ENCODE measurements around the gene TRPV4.

The TRPV4 gene

DNA sequence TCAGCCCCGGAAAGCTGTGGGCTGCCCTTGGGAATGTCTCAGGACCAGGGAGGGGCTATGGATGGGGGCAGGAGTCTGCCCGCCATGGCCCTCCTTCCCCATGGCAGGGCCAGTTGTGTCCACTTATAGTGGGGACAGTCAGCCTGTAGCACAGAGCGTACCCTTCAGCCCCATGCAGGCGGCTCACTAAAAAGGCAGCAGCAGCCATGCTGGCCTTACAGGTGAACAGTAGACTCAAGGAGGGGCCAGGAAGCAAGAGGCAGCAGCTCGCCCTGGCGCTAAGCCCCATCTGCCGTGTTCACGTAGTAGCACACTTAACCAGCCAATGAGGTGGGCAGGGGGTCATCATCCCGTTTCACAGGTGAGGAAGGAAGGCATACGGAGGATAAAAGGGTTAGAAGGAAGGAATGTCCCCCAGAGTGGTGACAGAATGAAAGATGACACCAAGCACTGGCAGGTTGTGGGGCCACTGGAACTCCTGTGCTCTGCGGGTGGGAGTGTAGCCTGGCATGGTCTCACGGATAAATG, 66.9 kb downstream of the TRPV4 start:
- no peak for ATAC-seq (ENCODE audit: low read depth)
- Mint-ChIP-seq H3K27ac (no peak overlapping the region), H3K9me3 (no peaks in the 10 kb centered on the region), H3K4me1 (no peaks in the 10 kb centered on the region), H3K4me3 (no peak overlapping the region), H3K36me3 (no peaks in the 10 kb centered on the region), H3K27me3 (peaks cover 2% of the 10 kb centered on the region)
- DNase-seq (ENCODE audit: low spot score in 2 of 2) = no peak

DNA sequence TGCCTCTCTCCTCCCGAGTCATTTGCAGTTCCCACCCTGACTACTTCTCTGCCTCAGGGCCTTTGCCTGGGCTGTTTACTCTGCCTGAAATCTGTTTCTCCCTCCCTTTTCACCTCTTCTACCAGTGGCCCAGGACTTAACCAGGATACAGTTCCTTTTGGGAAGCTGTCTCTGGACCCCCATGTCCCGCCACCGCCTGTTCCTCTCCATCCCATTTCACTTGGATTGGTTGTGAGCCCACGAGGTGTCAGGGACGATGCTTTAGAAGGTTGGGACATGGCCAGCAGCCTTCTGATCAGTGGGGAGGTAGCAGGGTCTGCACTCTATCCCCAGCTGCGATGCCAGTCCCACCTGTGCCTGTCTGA, 67.8 kb downstream of the TRPV4 start:
- H3K36me3 Mint-ChIP-seq = no peaks in the 10 kb centered on the region
- peaks cover 2% of the 10 kb centered on the region for H3K27me3 Mint-ChIP-seq
- ATAC-seq (ENCODE audit: low read depth) (no peak), DNase-seq (ENCODE audit: low spot score in 2 of 2) (no peak)
- H3K4me3 Mint-ChIP-seq = no peak overlapping the region
- H3K9me3 Mint-ChIP-seq = no peaks in the 10 kb centered on the region
- H3K27ac Mint-ChIP-seq = no peak overlapping the region
- H3K4me1 Mint-ChIP-seq = no peaks in the 10 kb centered on the region

DNA sequence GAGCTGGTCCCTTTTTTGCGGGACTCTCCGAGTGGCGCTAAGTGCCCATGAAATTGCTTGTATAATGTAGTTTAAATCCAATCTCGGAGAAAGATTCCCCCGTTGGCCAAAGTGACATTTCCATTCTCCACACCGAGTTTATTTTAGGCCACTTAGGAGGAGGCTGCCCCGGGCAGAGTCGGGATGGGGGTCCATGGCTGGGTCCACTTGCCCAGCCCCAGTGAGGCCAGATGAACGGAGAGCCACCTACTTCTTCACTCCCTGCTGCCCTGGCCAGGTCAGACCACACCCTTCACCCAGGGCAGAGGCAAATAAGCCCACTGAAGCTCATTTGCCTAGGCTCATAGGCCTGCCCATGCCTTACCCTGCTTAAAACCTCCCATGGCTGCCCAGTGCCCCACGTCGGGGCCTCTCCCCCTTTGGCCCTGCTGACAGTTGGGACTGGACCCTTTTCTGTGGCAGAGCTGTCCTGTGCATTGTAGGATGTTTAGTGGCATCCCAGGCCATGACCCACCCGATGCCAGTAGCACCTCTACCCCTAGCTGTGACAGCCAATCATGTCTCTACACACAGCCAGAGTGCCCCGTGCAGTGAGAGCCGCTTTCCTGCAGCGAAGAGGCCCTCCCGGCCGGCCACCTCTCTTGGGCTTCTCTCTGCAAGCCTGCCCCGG, 68.3 kb downstream of the TRPV4 start:
- no peak overlapping the region for H3K4me3 Mint-ChIP-seq
- no peaks in the 10 kb centered on the region for H3K9me3 Mint-ChIP-seq
- DNase-seq (ENCODE audit: low spot score in 2 of 2) (no peak), ATAC-seq (ENCODE audit: low read depth) (no peak)
- H3K4me1 Mint-ChIP-seq = no peaks in the 10 kb centered on the region
- peaks cover 4% of the 10 kb centered on the region for H3K27me3 Mint-ChIP-seq
- no peaks in the 10 kb centered on the region for H3K36me3 Mint-ChIP-seq
- H3K27ac Mint-ChIP-seq = no peak overlapping the region

DNA sequence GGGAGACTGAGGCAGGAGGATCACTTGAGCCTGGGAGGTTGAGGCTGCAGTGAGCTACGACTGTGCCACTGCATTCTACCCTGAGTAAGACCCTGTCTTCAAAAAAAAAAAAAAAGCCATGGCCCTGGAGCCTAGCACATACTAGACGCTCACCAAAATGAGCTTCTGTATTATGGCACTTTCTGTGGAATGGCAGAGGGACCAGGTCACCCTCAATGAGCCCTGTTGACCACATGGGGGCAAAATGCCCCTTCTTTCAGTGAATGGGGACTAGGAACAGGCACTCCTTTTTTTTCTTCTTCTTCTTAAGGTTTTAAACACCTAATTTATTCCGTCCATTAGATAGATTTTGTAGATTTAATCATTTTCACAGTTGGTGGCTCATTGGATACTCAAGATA, 69.1 kb downstream of the TRPV4 start:
- peaks cover 8% of the 10 kb centered on the region for H3K27me3 Mint-ChIP-seq
- no peak overlapping the region for H3K27ac Mint-ChIP-seq
- H3K36me3 Mint-ChIP-seq = no peaks in the 10 kb centered on the region
- no peak overlapping the region for H3K4me3 Mint-ChIP-seq
- no peak for ATAC-seq (ENCODE audit: low read depth)
- H3K9me3 Mint-ChIP-seq = no peaks in the 10 kb centered on the region
- DNase-seq (ENCODE audit: low spot score in 2 of 2) = no peak
- H3K4me1 Mint-ChIP-seq = no peaks in the 10 kb centered on the region

DNA sequence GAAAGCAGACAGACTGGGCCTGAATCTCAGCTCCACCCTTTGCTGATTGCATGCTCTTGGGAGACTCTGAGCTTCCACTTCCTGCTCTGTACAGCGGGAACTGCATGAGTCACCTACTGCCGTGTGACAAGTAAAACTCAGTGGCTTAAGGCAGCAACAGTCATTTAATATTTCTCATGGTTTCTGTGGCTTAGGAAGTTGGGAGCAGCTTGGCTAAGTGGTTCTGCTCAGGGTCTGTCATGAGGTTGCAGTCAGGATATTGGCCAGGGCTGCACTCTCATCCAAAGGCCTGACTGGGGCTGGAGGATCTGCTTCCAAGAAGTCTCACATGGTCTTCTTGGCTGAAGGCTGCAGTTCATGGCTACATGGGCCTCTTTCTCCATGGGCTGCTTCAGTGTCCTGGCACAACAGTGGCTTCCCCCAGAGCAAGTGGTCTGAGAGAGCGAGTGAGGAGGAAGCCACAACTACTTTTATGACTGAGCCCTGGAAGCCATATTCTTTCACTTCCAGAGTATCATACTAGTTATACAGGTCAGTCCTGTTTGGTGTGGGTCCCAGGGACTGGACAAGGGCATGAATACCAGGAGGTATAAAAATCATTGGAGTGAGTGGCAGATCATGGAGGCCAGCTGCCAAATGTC, 69.9 kb downstream of the TRPV4 start:
- no peak for ATAC-seq (ENCODE audit: low read depth)
- H3K36me3 Mint-ChIP-seq = no peaks in the 10 kb centered on the region
- no peak overlapping the region for H3K4me3 Mint-ChIP-seq
- H3K27me3 Mint-ChIP-seq = peaks cover 8% of the 10 kb centered on the region
- no peaks in the 10 kb centered on the region for H3K4me1 Mint-ChIP-seq
- H3K27ac Mint-ChIP-seq = no peak overlapping the region
- DNase-seq (ENCODE audit: low spot score in 2 of 2) = no peak
- no peaks in the 10 kb centered on the region for H3K9me3 Mint-ChIP-seq

DNA sequence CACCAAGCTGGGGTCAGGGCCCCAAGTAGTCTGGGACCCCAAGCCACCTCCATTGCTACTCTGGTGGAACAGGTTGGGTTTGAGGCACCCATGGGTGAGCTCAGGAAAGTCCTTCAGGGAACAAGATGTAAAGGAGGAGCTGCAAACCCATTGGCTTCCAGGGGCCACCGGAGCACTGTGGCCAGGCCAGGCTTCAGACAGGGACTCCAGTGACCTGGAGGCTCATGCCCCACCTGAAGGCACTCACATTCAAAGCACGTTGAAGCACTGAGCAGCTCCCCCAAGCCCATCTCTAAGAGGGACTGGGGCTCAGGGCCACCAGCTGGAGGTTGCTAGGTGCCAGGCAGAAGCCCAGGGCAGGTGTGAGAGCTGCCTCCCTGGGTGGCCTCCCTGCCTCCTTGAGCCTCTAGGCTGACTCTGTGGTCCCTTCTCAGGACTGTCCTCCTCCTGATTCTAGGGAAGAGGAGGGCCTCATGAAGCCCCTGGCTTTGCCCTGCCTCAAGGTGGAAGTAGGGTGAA, 70.5 kb downstream of the TRPV4 start:
- Mint-ChIP-seq H3K4me3 (no peak overlapping the region), H3K27me3 (peaks cover 11% of the 10 kb centered on the region), H3K36me3 (peaks cover under 1% of the 10 kb centered on the region), H3K4me1 (no peaks in the 10 kb centered on the region), H3K9me3 (no peaks in the 10 kb centered on the region), H3K27ac (no peak overlapping the region)
- DNase-seq (ENCODE audit: low spot score in 2 of 2) (no peak), ATAC-seq (ENCODE audit: low read depth) (no peak)

DNA sequence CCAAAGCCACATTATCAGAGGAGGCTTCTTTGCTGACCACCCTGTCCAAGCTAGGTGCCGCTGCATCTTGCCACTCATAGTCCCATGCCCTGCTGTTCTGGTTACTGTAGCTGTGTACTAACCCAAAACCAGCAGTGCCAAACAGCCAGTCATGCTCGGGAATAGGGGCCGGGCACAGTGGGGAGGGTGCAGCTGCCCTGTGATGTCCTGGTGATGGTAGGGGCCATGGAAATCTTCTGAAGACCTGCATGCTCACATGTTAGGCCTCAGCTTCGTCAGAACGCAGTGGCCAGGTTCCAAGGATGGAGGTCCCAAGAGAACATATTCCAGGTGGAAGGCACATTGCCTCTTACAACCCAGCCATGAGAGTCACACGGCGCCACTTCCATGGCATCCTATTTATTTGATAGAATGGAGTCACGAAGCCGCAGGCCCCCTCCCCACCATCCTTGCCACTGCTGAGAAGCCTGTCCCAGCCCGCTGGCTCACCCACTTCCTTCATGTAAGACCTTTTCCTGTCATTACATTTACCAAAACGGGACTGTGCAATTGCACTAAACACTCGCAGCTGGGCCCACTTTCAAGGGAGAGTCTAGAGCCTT, 71.0 kb downstream of the TRPV4 start:
- ATAC-seq (ENCODE audit: low read depth) = no peak
- peaks cover 12% of the 10 kb centered on the region for H3K27me3 Mint-ChIP-seq

DNA sequence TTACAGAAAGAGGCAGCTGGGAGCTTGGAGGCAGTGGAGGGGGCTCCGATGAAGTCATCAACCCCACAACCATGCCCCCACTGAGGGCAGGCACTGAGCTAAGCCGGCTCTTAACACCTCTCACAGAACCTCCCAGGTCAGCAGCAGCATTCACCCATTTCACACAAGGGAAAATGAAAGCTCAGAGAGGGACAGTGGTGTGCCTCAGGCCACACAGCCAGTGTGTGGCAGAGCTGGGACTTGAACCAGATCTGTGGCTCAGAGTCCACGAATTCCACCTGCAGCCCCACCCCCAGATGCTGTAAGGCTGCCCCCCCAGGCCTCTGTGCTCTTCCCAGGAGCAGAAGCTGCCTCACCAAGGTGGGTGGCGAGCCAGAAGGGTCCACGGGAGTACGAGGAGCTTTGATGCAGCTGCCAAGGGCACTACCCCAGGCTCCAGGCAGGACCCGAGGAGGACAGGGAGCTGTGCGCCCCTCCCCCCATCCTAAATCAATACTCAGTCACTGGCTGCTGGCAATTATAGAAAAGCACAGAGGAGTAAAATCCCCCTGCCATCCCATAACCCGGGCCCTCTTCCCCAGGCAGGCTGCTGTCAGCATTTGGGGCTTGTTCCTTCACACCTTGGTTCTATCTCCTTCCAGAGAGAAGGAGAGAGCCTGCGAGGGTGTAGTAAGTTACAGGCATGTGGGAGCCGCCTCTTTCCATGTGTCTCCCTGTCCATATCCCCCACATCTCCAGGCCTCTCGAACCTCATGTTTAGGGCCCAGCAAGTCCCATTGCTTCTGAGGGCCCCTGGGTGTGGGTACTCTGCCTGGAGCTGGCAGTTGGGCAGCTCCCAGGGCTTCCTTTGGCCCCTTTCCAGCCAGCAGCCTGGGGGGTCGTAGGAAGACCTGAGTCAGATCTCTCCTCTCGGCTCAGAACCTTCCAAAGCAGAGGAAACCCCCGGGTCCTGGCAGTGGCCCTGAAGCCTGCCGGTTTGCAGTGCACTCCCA, 72.0 kb downstream of the TRPV4 start:
- H3K36me3 Mint-ChIP-seq = peaks cover 8% of the 10 kb centered on the region
- ATAC-seq (ENCODE audit: low read depth) = no peak
- H3K4me1 Mint-ChIP-seq = no peaks in the 10 kb centered on the region
- DNase-seq (ENCODE audit: low spot score in 2 of 2) = no peak
- H3K27me3 Mint-ChIP-seq = peaks cover 12% of the 10 kb centered on the region
- H3K9me3 Mint-ChIP-seq = peaks cover 8% of the 10 kb centered on the region
- no peak overlapping the region for H3K27ac Mint-ChIP-seq
- no peak overlapping the region for H3K4me3 Mint-ChIP-seq

More for the DNA sequence above, 71.0 kb downstream of the TRPV4 start:
- no peaks in the 10 kb centered on the region for H3K4me1 Mint-ChIP-seq
- H3K36me3 Mint-ChIP-seq = peaks cover 3% of the 10 kb centered on the region
- peaks cover 4% of the 10 kb centered on the region for H3K9me3 Mint-ChIP-seq
- no peak overlapping the region for H3K4me3 Mint-ChIP-seq
- no peak overlapping the region for H3K27ac Mint-ChIP-seq
- no peak for DNase-seq (ENCODE audit: low spot score in 2 of 2)

DNA sequence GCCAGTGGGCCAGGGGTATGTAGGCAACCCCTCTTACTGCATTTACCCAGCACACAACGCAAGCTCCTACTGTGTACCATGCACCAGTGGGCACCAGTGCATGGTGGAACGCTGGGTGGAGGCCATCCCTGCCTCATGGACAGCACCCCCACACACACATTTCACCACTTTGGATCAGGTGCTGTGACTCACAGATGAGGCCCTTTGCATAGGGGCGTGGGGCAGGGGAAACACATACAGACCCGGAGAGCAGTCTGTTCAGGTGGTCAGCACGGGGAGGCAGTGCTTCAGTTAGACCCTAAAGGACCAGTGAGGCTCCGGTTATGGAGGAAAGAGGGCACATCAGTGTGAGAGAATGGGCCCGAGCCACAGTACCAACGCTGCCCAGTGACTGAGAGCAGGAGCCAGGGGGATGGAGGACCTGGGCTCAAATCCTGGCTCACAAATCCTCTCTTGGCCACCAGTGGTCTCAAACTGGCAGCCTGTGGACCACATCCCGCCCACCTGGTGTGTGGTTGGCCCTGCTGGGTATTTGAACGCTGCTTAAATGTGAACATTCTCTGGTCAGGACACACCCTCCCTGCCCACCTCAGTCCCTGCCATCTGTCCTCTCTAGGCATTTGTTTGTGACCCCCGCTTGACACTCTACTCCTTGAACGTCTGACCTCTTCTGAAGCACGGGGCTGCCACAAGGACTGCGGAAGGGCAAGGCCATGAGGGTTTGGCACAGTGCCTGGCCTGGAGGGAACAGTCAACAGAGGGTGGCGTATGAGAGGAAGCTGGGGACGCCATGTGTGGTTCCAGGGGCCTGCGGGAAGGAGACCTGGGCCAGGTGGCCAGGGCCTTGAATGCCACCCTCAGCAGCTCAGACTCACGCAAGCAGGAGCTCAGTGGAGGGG, 72.9 kb downstream of the TRPV4 start:
- no peak overlapping the region for H3K27ac Mint-ChIP-seq
- DNase-seq (ENCODE audit: low spot score in 2 of 2) (no peak), ATAC-seq (ENCODE audit: low read depth) (no peak)
- peaks cover 8% of the 10 kb centered on the region for H3K9me3 Mint-ChIP-seq
- H3K36me3 Mint-ChIP-seq = peaks cover 16% of the 10 kb centered on the region
- H3K27me3 Mint-ChIP-seq = peaks cover 14% of the 10 kb centered on the region
- no peaks in the 10 kb centered on the region for H3K4me1 Mint-ChIP-seq
- H3K4me3 Mint-ChIP-seq = no peak overlapping the region

DNA sequence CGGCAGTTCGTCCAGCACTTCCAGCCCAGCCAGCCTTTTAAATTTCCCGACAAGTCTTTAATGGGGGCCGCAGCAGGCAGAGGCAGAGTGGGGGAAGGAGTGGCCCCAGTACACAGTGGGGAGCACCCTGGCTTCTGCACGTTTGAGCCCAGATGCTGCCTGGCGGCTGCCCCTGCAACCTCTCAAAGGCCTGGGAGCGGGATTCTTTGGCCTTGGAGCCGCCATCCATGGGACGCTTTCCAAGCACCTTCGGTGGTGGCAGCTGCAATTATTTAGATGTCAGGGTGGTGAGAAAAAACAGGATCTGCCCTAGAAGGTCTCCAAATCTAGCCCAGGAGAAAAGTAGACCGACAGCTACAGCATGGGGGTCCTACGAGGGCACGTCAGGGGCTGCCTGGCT, 73.6 kb downstream of the TRPV4 start:
- Mint-ChIP-seq H3K4me1 (no peaks in the 10 kb centered on the region), H3K27ac (no peak overlapping the region), H3K4me3 (no peak overlapping the region), H3K9me3 (peaks cover 8% of the 10 kb centered on the region), H3K36me3 (peaks cover 16% of the 10 kb centered on the region), H3K27me3 (peaks cover 14% of the 10 kb centered on the region)
- DNase-seq (ENCODE audit: low spot score in 2 of 2) (no peak), ATAC-seq (ENCODE audit: low read depth) (no peak)

DNA sequence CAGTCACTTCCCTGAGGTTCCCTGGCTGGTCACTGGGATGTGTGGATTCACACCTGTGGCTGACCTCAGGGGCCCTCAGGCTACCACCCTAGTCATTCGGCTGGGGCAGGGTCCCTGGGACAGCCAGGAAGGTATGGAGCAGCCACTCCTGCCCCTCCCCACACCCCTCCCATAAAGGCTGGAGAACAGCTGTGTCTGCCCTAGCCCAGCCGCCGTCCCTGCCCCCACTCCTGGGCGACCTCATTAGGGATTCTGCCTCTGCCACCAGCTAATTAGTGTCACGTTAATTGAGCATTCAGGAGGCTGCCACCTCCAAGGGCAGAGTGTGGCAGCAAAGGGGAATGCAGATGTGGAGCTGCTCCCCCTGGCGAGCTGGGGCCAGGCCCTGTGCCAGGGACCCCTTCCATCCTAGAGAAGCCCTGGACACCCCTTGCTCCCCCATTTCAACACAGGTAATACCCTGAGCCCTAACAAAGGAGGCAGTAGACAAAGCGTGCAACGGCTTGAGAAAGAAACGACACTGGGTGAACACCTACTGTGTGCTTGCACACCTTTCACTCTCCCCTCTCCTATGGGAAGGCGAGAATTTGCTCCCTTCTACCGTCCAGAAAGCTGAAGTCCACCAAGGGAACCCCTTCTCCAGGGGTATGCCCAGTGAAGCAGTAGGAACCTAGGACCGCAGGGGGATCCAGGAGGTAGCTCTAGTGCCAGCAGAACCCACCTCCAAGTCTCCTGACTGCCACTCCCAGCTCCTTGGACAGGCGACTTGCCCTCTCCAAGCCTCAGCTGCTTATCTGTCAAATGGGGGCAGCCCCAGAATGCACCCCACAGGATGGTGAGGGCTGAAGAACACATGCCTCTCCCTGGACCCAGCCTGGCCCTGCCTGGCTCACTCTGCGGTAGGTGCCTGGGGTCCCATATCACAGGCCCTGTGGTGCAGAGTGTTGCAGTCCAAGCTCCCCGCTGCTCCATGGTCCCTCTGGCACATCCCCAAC, 74.5 kb downstream of the TRPV4 start:
- DNase-seq (ENCODE audit: low spot score in 2 of 2) (no peak), ATAC-seq (ENCODE audit: low read depth) (no peak)
- Mint-ChIP-seq H3K27ac (no peak overlapping the region), H3K9me3 (peaks cover 8% of the 10 kb centered on the region), H3K4me3 (no peak overlapping the region), H3K4me1 (no peaks in the 10 kb centered on the region), H3K27me3 (peaks cover 14% of the 10 kb centered on the region), H3K36me3 (peaks cover 18% of the 10 kb centered on the region)

DNA sequence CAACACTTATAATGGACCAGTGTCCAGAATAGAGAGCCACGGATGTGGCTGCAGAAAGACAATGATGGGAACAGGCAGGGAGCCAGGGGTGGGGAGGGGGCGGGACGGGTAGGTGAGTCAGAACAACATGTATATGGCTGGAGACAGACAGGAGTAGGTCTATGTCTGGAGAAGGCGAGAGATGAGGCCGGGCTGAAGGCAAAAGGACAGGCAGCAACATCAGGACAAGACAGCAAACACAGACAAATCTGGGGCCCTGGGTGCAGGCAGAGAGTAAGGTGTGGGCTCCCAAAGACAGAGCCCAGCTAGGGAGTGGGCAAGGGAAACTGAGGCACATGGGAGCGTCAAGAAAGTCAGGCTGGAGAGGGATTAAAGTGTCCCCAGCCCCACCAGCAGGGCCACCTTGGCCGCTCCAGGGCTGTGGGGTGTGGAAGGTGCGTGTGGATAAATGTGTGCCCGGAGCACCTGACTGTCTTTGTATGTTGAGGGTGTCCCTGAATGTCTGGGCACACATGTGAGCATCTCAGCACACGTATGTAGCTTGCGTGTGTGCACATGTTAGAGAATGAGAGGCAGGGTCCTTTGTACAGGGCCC, 75.4 kb downstream of the TRPV4 start:
- Mint-ChIP-seq H3K4me1 (no peaks in the 10 kb centered on the region), H3K9me3 (peaks cover 8% of the 10 kb centered on the region), H3K27me3 (peaks cover 14% of the 10 kb centered on the region), H3K4me3 (no peak overlapping the region), H3K36me3 (peaks cover 18% of the 10 kb centered on the region), H3K27ac (no peak overlapping the region)
- ATAC-seq (ENCODE audit: low read depth) = no peak
- no peak for DNase-seq (ENCODE audit: low spot score in 2 of 2)
